HuH-7 (cell line): Measurements from ENCODE around the gene CACNA1A.
"Not testable (repeated sequence)": the region's sequence is repeated elsewhere in the genome, so short reads cannot be mapped to it uniquely, and the experiment has no call there.

ENCODE experiments used
- DNase-seq: peaks from one replicate; pipeline ENCODE4 v3.0.0; 2011; ENCODE audit warnings: low spot score

CACNA1A gene

DNA sequence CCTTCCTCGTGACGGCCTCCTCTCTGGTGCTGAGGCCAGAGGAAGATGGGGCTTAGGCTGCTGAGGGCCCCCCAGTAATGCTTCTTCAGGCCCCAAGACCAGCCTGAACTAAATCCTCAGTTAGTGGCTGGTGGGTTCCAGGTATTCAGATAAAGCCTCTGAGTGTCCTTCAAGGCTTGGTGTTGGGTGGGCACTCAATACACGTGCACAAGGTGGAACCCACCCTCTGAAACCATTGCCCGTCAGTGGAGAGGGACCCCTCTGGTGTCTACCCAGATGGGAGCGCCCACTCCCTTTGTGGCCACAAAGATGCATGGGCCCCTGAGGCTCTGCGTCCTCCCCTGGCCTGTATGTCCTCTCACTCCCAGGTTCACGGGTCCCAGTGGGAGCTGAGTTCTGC is 277.0 kb downstream of the CACNA1A start:
- DNase-seq: no peak

DNA sequence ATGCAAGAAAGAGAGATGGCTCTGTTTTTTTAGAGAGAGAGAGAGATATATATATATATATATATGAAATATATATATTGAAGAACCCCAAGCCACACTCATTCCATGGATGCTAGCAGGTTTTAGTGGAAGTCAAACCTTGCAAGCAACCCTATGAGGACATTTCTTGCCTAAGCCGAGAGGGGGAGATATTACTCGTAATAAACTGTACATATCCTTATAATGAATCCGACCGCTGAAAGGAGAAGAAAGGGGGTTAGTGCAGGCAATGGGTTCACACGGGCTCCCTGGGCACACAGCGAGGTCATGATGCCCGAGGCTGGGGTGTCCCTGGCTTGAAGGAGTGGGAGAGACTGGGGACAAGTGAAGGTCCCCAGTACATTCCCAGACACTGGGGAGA is 277.7 kb downstream of the CACNA1A start:
- peak; percentile 61 for DNase-seq

DNA sequence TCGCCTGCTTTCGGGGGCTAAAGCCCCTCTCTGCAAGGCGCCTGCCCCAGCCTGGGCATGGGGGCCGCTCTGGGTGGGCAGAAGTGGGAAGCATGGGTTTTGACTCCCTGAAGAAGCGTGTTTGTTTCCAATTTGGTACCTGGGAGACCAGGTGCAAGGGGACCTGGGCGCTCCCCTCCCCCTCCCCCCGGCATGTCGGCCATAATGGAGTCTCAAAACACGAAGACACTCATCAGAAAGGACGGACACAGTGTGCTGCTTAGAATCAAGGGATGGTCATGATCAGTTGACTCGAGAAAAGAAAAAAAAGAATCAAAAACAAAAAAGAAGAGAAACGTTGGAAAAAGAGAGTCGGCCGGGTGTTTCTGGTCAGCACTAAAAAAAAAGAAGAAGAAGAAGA is 279.3 kb downstream of the CACNA1A start:
- DNase-seq: no peak

DNA sequence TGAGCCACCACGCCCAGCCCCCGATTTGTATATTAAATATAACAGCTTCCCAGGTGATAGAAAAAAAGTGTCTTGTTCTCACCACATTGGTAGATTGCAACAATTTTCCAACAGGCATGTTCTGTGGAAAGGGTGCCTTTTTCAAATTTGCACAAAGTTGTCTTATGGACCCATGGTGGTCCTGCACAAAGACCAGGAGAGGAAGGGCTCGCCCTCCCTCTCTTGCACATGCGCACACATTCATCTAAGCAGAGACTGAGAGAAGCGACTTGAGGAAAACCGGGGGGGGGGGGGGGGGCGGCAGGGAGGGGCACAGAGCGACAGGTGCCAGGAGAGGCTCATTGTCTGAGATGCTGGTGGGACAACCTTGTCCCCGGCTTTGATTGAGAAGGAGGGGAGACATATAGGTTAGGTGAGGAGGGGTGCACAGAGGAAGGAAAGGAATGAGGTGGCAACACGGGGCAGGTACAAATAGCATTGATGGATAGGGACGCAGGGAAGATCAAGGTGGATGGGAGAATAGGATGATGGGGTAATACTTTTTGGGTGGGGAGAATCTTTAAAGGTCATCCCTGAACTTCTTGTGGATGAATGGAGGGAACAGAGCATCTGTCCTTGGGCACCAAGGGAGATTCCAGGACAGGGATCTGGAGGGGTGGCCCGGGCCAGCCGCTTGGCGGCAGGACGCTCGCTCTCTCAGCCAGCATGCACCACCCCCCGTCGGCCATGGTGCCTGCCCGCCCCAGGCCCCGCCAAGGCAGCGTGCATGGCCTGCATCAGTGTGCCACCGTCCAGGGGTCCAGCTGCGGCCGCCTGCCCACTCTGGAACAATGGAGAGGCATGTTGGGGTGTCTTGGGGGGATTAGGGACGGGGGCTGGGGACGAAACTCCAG is 280.1 kb downstream of the CACNA1A start:
- no peak for DNase-seq

DNA sequence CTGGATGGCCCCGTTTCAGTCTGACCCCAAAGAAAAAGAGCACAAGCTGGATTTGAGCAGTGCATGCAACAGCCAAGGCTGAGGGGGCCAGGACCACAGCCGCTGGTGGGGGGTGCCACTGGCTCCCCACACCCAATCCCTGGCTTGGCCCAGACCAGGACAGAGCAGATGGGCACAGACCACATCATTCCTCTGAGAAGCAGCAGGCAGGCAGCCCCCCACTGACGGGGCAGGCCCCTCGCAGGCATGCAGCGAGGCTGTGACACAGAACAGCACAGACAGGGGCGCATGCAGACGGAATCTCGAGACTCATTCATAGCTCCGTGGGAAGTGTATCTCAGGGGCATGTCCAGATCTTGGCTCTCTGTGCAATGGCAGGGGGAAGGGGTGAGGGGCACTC is 281.2 kb downstream of the CACNA1A start:
- no peak for DNase-seq

DNA sequence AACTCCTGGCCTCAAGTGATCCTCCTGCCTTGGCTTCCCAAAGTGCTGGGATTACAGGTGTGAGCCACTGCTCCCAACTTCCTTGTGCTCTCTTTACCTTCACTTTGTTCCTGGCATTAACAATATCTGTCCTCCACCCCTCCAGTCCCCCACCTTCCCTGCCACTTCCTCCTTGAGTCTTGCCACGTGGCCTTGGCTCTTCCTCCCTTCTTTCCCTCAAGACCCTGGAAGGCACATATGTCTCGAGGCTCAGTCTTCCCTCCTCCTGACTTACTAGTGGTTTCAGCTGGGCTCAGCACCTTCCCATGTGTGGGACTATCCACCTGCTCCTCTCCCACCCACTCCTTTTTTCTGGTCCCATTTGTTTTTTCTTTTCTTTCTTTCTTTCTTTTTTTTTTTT is 285.4 kb downstream of the CACNA1A start:
- DNase-seq: no peak

DNA sequence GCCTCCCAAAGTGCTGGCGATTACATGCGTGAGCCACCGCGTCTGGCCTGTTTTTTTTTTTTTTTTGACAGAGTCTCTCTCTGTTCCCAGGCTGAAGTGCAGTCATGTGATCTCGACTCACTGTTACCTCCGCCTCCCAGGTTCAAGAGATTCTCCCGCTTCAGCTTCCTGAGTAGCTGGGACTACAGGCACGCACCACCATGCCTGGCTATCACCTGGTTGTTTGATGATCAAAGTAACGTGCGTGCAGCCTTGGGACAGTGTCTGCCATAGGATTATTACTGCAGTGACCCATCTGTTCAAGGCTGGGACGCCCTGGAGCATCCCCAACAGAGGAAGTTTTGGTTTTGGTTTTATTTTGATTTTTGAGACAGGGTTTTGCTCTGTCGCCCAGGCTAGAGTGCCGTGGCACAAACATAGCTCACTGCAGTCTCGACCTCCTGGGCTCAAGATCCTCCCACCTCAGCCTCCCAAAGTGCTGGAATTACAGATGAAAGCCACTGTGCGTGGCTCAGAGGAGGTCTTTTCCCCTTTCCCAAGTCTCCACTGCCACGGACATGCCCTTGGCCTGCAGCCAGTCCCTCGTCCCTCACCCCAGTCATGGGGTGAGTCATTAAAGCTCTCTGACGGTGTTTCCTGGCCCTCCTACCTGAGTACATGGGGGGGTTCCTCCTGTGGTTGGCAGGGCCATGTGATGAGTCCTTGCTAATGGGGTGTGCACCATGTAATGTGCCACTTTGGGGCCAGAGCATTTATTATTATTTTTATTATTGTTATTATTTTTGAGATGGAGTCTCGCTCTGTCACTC is 290.5 kb downstream of the CACNA1A start:
- no peak for DNase-seq

DNA sequence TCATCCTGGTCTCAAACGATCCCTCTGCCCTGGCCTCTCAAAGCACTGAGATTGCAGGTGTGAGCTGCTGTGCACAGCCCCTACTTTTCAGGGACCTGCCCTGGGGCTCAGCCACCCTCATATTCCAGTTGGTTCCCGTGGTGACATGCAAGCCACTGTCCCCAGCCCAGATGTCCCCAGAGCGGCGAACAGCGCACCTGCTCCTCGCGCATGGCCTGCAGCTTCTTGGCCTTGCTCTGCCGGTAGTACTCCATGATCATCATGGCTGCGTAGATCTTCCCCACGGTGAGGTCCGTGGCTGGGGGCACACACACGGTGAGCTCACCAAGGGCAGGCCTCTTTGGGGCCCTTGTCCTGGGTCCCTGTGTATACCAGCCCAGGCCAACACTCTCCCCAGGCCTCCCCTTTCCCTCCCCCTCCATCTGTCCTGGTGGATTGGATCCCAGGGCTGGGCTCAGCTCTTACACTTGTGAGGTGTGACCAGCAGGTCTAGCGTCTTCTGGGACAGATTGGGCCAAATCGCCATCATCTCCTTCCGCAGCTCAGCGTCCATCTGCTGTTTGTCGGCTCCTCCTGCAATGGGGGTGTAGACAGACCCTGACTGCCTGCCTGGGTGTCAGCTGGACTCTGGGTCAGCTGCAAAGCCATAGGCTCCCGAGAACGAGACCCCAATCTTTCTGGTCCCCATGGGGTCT is 292.1 kb downstream of the CACNA1A start:
- DNase-seq: no peak

DNA sequence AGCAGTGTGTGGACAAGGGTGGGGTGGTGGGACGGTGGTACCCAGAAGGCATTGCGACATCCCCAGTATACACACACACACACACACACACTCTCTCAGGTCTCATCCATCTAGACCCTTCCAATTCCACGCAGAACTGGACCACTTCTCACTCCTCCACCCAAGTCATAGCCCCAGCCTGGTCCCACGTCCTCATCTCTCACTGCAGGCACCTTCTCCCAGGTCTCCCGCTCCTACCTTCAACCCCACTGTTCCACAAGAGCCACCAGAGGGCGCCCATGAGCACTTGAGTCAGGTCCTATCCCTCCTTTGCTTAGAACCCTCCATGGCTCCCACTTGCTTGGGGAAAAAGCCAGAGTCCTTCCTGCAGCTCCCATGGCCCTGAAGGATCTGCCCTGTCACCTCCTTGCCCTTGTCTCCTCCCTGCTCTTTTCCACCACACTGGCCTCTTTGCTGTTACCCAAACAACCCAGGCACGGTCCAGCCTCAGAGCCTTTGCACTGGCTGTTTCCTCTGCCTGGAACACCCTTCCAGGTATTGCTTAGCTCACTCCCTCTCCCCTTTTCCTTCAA is 293.4 kb downstream of the CACNA1A start:
- peak; percentile 84 for DNase-seq

DNA sequence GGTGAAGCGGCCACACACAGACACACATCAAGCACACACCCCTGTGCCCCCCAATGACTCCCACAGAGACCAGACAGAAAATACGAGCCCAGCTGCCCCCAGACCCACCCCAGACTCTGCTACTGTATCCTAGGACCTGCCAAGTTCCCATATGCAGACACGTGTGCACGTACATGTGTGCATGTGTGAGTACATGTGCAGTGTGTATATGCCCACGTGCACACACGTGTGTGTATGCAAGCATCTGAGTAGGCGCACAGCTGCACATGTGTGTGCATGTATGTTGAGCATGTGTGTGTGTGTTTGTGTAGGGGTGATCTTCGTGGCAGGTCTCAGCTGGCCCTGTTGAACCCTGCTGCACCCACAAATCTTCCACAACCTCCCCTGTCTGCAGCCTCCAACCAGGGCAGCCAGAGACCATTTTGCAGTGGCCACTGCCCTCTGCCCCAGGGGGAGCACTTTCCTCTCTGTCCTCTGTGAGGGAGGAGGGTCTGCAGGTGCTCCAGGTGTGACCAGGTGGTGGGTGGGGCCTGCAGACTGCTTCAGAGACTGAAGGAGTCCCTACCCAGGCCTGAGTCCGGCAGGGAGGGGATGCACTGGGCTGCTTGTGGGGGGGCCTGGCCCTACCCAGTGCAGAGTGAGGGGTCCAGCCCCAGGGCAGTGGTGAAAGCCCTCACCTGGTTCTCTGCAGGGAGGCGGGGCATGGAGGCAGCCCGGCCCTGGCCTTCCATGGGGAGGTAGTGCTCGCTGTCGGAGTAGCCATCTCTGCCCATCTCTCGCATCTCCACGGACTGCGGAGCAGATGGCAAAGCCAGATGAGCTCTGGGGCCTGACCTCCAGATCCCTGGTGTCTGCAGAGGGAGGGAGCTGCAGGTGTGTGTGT is 294.6 kb downstream of the CACNA1A start:
- DNase-seq: no peak

DNA sequence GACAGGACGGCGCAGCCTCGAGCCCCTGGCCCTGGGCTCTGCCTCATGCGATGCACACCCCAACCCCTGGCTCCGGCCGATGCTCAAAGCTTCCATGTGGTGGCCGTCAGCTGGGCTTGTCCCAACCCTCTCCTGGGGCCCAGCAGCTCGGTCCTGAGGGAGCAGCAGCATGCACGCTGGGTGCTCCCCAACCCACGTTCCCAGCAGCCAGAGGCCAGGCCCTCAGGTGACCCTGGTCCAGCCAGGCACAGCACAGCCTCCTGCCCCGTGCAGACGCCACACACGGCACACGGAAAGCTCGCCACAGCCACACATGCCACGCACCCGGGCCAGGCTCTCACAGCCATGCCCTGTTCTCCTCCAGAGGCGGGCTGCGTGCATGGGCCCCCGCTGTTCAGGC is 295.3 kb downstream of the CACNA1A start:
- DNase-seq: no peak

DNA sequence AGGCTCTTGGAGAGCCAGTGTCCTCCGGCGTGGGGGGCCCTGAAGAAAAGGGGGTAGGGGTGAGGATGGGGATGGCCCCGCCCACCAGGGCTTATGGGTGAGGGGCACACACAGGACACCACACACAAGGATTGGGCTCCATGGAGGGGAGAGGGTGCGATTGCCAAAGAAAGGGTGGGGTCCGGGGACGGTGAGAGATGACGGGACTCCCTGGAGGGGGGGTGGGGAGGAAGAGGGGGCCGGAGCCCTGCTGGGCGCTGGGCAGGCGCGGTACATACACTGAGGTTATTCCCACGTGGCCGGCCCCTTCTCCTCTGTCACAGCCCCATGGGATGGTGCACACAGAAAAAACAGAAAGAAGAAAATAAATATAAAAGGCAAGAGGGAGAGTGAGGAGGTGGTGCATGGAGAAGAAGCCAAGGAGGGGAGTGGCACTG is 295.9 kb downstream of the CACNA1A start:
- no peak for DNase-seq

DNA sequence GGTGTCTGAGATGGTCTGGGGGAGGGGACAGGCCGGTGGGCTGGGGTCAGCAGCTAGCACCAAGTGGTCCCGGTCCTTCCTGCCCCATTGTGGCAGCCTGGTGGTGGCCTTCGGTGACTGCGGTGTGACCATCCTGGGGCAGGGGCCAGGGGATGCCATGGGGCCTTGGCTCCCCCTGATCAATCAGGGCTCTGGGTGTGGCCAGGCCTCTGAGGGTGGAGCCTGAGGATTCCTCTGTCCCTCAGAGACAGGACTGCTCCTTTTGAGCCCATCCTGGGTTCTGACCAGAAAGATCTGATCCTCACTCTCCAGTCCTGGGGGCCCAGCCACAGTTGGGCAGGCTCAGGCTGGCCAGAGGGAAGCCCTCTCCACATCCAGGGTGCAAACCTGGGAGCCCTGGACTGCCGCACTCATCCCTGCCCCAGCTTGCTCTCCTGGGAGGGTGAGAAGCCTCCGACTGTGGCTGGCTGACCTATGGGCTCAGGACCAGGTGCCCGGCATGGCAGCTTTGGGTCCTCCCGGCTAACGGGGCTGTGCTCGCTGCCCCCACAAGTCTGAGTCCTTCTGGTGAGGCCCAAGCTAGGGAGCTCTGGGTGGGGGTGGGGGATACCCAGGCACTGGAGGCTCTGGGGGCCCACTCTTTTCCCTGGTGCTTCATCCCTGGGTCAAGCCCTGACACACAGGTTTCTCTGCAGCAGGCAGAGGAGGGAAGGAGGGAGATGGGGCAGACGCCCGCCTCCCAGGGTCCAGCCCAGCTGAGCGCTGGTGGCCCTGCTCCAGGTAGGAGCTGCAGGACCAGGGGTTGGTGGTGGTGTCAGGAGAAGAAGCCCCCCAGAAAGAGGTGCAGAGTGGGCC is 296.6 kb downstream of the CACNA1A start:
- no peak for DNase-seq

DNA sequence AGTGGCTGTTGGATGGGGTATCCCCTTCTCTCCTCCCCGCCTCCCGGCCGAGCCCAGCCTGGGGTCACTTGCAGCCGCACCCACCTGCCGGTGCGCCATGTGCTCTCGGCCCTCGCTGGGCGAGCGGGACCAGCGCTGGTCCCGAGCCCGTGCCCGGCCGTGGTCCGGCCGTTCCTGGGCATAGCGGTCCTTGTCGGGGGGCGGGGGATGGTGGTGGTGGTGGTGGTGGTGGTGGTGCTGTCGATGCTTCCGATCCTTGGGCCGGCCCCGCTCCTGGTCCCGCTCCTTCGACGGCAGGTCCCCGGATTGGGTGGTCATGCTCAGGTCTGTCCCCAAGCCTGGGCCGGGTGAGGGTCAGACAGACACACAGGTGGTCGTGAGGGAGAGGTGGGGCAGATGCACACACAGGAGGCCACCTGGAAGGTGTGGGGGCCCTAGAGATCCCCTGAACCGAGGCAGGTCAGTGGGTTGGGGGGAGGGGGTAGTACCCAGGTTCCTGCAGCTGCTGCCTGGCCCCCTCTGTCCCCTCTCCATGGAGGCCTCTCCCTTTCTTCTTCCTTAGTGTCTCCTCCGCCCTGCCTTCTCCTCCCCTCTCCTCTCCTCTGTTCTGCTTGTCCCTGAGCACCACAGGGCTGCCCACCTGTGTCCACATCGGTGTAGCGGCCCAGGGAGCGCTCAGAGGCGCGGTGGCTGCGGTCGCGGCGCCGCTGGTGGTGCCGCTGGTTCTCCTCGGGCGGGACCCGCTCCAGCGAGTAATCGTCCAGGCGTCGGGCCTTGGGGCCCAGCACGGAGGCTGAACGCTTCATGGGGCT is 297.4 kb downstream of the CACNA1A start:
- no peak for DNase-seq

DNA sequence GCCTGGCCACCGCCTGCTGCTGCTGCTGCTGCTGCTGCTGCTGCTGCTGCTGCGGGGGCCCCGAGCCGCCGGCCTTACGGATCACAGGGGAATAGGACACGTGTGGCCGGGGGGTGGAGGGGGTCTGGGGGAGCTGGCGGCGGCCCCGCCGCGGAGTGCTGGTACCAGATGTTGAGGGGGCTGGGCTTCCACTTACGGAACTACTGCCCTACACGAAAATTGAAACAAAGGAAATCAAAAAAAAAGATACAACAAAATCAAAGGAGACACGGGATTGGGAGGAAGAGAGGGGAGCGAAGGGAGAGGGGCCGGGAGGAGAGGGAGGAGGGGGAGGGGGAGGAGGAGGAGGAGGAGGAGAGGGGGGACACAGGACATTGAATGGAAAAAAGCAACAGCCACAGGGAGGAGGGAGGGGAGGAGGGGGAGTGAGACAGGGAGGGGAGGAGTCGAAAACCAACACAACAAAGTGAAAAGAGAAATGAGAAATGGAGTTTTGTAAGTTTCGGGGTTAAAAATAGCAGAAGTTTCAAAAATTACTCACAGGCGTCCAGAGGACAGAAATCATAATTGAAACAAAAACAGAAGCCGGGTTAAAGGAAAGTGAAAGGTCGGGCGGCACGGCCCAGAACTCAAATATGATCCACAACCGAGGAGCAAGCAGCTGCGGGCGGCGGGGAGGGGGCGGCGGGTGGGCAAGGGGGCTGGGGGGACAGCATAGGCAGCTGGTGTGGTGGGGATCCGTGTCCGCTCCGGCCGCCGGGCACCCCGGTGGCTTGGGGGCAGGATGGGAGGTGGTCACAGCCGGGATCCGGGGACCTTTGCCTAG is 298.2 kb downstream of the CACNA1A start:
- no peak for DNase-seq

DNA sequence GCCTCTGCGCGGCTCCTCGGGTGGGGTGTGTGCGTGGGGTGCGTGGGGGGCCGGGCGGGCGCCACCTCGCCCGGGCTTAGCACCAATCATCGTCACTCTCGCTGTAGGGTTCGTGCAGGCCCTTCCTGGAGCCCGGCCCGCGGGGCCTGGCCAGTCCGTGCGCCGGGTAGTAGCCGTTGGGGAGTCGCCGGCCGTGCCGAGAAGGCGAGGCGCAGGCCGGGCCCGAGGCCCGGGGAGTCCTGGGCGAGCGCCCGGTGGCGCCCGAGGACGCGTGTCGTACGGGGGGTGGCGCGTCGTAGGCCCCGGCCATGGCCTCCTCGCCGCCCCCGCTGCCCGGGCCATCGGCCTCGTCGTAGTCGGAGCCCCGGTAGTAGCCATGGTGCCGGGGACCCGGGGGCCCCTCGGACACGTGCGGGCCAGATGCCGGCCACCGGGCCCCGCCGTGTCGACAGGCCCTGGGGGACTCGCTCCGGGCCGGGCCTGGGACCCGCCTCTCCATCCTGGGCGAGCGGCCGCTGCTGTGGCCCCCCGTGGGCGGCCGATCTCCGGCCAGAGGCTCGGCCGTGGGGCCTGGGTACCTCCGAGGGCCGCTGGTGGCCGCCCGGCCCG is 298.9 kb downstream of the CACNA1A start:
- DNase-seq: no peak

DNA sequence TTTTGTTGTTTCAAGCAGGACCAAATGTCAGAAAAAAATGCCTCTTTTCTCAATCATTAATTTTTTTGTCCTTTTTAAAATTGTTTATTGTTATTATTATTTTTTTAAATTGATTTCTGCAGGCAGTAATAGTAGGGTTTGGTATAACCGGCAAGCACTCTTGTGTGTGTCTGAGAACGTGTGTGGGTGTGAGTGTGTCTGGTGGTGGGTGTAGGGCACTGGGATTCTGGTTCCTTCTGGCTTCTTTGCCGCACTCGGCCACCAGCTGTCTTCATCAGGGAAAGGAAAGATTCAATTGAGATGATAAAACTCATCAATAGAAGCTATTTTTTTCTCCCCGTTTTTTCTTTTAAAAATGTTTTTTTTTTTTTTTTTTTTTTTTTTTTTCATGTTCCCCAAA is 299.7 kb downstream of the CACNA1A start:
- DNase-seq: no peak

DNA sequence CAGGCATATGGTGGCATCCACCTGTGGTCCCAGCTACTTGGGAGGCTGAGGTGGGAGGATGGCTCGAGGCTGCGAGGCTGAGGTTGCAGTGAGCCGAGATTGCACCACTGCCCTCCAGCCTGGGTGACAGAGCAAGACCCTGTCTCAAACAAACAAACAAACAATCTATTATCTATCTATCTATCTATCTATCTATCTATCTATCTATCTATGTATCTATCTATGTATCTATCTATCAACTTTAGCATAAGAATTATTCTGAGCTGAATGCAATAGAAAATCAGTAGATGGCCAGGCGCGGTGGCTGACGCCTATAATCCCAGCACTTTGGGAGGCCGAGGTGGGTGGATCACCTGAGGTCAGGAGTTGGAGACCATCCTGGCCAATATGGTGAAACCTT is 304.2 kb downstream of the CACNA1A start:
- not testable (repeated sequence) for DNase-seq
